Measurements from ENCODE around the gene CMTM5.

GRCh38 chr14:23428686-23429495 lies 52.0 kb downstream of the CMTM5 start:
- TF ChIP-seq CTCF (IDR thresholded peaks at IDR 0.05 in 8 of 11, conservative IDR thresholded peaks at IDR 0.05 in 3 of 11) (no peak), POLR2A (IDR thresholded peaks at IDR 0.05) (no peak)

Data from spleen (tissue), 7 donors.